ENCODE results near the gene GAS7. TPM values are rescaled to one million over a fixed set of nuclear protein-coding genes. Genes with fewer than 3 reads are reported as not detected.

GAS7 gene
- total RNA-seq, 2 experiments from 2014 or later = 1.6 to 2.1 TPM

- Mint-ChIP-seq H3K4me1 (ENCODE audit: low read depth) (peaks cover 14% of the 10 kb centered on the region), H3K27me3 (no peaks in the 10 kb centered on the region), H3K27ac (no peak overlapping the region), H3K36me3 (ENCODE audit: low read depth) (no peaks in the 10 kb centered on the region), H3K4me3 (no peak overlapping the region), H3K9me3 (no peaks in the 10 kb centered on the region)
- ATAC-seq (no peak), DNase-seq (peak; percentile 49)
- TF ChIP-seq CTCF (IDR thresholded peaks at IDR 0.05) = no peak
- ChIA-PET CTCF (no interaction called here), POLR2A (no interaction called here)
- intact Hi-C loops (cut with micrococcal nuclease) = no loop called here
These were observed 62.7 kb downstream of the GAS7 start for GRCh38 chr17:10135539-10136257.

- ChIA-PET POLR2A (no interaction called here), CTCF (no interaction called here)
- H3K36me3 Mint-ChIP-seq (ENCODE audit: low read depth) = no peaks in the 10 kb centered on the region
- H3K9me3 Mint-ChIP-seq = peaks cover 2% of the 10 kb centered on the region
- H3K4me1 Mint-ChIP-seq (ENCODE audit: low read depth) = peaks cover 32% of the 10 kb centered on the region
- TF ChIP-seq CTCF (IDR thresholded peaks at IDR 0.05) = no peak
- DNase-seq = no peak
- ATAC-seq = no peak
- H3K4me3 Mint-ChIP-seq = no peak overlapping the region
- H3K27ac Mint-ChIP-seq = no peak overlapping the region
- intact Hi-C loops (cut with micrococcal nuclease) = no loop called here
- no peaks in the 10 kb centered on the region for H3K27me3 Mint-ChIP-seq
These were observed 67.7 kb downstream of the GAS7 start for GRCh38 chr17:10130677-10131076.

- Mint-ChIP-seq H3K9me3 (peaks cover 2% of the 10 kb centered on the region), H3K4me3 (no peak overlapping the region), H3K36me3 (ENCODE audit: low read depth) (no peaks in the 10 kb centered on the region), H3K4me1 (ENCODE audit: low read depth) (peaks cover 28% of the 10 kb centered on the region), H3K27ac (no peak overlapping the region), H3K27me3 (no peaks in the 10 kb centered on the region)
- ChIA-PET CTCF (no interaction called here), POLR2A (interaction anchor here (0.6 kb wide), 1 partner anchor 11 kb away, joined by 3 read pairs; no protein-coding TSS in a partner anchor)
- ATAC-seq (no peak), DNase-seq (no peak)
- no peak for TF ChIP-seq CTCF (IDR thresholded peaks at IDR 0.05)
- intact Hi-C loops (cut with micrococcal nuclease) = no loop called here
These were observed 68.1 kb downstream of the GAS7 start for GRCh38 chr17:10130263-10130662.

- Mint-ChIP-seq H3K9me3 (peaks cover 2% of the 10 kb centered on the region), H3K27me3 (no peaks in the 10 kb centered on the region), H3K27ac (no peak overlapping the region), H3K36me3 (ENCODE audit: low read depth) (no peaks in the 10 kb centered on the region), H3K4me1 (ENCODE audit: low read depth) (peaks cover 27% of the 10 kb centered on the region), H3K4me3 (no peak overlapping the region)
- no peak for DNase-seq
- CTCF ChIA-PET = interaction anchor here (1.5 kb wide), 1 partner anchor 10 kb away, joined by 5 read pairs; no protein-coding TSS in a partner anchor
- intact Hi-C loops (cut with micrococcal nuclease) = loop anchor here (10.0 kb wide), 1 partner anchor 53 kb away; no protein-coding TSS in a partner anchor
- POLR2A ChIA-PET = no interaction called here
- no peak for ATAC-seq
- TF ChIP-seq CTCF (IDR thresholded peaks at IDR 0.05) = no peak
These were observed 70.5 kb downstream of the GAS7 start for GRCh38 chr17:10127819-10128425.
